Putamen (tissue), 1 donor: ENCODE measurements around the gene FRMD1.
A peak's percentile ranks its signal among the peaks of the same experiment; 100 is the strongest.

Experiments used
- DNase-seq: peaks from one replicate; pipeline ENCODE4 v3.0.0-alpha.2; 2016; ENCODE audit warnings: low spot score

The FRMD1 gene

DNA sequence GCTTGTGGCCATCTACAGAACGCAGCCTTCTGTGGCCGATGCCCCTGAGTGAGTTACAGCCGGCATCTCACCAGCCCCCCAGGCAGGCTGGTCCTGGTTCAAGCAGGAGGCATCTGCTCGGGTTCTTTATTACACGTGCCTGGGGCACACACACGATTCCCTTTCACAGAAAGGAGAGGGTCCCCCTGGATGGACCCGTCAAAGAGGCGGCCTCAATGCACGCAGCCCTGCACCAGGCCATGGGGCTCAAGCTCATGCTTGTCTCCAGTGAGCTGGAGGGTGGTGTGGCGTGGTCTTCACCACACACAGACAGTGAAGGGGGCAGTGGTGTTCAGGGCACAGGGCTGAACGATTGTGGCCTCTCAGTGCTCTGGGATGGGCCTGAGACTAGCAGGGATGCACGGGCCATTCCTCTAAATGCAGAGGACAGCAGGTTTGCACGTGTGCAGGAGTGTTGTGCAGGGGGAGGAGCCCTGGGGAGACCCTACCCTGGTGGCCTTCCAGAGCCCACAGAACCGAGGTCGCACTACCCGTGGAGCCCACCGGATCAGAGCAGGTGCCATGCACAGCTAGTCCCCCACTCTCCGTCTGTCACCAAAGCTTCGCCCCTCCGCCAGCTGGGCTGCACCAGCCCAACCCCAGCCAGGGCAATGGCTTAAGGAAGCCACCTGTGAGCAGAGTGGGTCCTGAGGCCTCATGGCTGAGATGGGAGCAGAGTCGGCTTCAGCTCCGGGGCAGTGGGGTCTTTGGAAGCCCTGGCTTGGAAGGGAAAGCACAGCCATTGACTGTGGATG, 23.1 kb downstream of the FRMD1 start:
- DNase-seq, result no peak

DNA sequence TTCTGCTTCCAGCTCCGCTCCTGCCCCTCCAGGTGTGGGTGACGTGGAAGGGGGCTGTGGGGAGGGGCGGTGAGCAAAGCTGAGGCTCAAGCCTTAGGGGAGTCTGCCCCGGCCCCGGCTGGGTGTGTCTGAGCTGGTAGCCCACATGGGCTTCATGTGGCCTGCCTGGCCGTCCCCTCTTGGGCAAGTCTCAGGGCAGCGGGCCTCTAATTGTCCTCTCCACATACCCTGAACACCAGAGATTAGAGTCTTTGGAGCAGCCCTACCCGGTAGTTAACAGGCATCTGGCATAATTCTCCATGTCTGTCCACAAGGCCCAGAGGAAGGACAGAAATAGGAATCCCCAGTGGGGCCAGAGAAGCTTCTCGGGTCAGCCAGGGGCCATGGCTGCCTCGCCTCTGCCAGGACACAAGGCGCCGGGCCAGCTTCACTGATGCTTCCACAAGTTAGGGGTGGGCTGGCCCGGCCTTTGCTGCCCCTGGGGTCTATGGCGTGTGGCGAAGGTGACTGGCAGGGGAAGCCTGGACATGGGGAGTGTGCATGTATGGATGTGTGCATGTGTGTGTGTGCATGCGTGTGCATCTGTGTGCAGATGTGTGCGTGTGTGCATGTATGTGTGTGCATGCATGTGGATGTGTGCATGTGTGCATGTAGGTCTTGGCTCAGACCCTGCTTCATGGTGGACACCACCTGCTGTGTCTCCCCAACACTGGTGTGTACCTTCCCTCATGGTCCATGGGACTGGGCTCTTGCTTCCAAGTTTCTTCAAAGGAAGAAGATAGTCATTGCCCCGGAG, 24.0 kb downstream of the FRMD1 start:
- no peak for DNase-seq

DNA sequence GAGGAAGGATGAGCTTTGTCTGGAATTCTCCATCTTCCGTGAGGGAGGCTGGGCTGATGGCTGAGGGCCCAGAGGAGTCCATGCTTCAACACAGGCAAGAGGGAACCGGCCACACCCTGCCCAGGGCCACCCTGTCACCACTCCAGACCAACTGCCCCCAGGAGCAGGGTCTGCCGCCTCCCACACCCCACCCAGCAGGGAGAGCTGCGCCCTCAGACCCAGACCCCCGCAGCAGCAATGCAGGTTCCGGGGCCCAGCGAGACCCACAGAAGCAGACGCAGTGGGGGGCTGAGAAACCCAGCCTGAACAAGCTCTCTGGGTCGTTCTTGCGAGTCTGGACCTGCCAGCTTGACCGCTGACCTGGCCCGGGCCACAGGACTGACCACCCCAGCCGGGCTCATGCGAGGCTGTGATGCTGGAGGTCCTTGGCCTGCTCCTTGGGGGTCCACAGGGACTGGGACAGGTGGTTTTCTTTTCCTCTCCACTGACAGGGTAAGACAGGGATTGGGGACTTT, 25.0 kb downstream of the FRMD1 start:
- no peak for DNase-seq

DNA sequence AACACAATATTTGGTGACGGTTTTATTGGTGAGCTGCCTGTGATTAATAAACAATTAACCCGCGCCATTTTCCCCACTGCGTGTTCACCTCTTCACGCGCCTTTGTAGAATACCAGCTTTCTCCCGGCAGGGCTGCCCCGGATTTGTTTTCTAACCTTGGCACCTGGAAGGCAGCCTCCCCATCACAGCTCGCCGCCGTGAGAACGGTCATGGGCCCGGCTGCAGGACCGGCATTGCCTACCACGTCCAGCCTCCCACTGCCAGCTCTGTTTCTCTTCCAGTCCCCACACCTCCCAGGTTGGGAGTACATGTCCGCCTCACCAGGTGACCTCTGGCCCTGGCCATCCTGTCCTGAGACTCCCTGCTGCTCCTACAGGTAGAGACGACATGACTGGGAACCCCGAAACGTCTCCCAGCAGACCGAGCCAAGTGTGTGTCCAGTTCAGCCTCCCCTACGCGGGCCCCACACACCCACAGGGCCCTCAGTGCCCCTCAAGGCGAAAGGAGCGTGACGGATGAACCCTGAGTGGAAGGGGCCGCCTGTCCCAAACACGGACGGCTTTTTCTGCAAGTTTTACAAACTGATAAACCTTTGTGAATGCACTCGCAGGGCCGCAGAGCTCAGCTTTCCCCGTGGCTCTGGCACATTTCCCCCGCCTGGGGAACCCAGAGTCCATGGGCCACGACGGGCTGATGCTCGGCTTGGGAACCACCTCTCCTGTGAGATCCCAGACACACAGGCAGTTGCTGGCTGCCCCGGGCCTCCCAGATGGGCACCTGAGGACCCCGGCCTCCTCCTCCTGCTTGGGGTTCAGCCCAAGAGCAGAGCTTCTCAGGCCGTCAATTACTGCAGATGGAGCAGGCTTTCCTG, 25.7 kb downstream of the FRMD1 start:
- DNase-seq, result no peak

DNA sequence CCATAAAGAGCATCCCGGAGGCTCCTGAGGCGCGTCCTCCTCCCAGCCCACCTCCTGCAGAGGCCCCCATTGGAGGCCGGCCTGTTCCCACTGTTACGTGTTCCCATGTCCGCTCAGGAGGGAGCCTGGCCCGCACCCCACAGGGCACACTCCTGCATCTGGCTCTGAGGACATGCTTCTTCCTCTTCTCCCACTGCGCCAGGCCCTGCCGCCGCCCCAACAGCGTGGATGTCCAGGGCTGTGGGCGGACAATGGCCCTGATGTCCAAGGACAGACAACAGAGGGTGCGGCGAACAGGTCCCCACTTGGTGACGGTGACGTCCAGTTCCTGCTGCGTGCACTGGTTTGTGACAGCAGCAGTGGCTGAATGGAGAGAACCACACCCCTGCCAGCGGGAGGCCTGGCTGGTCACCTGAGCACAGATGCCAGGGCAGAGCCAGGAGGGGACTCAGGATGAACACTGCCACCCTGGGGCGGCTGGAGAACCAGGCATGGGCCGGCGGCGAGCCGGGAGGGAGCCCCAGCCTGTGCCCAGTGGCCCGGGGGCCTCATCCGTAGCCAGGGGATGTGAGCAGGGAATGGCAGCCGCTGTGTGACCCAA, 26.6 kb downstream of the FRMD1 start:
- no peak for DNase-seq

DNA sequence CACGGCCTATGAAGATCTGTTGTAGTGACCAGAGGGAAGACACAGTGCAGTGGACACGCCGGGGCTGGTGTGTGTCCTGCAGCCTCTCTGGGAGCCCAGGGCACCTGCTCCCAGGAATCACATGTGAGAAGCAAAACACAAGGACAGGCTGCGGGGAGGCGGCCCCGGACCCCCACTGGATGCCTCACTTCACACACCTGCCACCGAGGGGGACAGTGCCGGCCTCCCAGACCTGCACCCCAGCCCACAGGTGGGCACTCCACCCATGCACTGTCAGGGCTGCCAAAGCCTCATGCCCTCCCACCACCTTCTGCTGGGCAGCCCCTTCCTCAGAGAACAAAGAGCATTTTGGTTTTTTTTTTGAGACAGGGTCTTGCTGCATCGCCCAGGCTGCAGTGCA, 27.4 kb downstream of the FRMD1 start:
- no peak for DNase-seq

DNA sequence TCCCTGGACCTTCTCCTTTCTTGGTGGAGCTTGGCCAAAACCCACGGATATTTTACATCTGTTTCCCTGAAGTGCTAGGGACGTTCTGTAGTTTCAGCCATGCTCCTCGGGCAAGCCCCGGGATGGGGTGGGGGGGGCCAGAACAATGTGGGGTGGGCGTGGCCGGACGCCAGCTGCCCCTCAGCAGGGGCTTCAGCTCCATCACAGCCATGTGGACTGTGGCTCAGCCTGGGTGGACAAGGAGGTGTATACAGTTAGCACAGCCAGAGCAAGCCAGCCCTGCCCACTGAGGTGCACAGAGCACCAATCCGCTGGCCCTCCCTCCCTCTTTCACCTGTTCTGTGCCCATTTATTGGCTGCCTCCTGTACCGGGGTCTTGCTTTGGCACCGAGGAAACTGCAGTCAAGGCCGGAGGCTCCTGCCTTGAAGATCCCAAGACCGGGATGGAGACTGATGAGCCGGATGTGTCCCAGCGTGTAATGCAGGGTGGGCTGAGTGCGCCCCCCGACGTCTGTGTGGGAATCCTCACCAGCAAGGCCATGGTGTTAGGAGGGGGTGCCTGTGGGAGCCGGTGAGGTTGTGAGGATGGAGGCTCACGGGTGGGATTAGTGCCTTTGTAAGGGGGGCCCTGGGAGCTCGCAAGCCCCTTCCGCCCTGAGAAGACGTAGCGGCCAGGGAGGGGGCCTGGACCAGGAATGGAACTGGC, 28.0 kb downstream of the FRMD1 start:
- DNase-seq, result no peak

DNA sequence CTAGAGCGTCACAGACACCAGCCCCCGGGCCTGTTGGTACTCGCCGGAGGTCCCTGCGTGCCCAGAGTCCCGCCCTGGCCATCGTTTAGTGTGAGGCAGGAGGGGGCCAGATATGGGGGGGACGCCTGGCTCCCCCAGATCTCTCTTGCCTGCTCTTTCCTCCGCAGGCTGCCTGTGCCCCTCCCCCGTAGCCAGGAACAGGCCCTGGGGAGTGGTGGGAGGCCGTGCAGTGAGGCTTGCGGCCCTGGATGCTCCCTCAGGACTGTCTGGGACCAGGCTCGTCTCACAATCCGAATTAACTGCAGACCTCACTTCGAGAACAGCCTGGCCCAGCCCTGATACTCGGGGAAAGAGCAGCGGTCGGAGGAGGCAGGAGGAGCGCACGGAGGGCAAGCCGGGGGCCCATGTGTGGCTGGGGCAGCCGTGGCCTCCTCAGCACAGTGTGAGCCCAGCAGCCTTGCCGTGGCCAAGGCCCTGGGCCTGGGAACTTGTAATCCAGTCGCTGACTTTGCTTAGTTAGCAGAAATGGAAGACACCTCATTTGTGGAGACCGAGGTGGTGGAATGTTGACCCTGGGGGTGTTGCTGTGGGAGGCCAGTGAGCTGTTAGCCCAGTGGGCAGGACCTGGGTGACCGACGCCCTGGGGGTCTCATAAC, 28.7 kb downstream of the FRMD1 start:
- no peak for DNase-seq

DNA sequence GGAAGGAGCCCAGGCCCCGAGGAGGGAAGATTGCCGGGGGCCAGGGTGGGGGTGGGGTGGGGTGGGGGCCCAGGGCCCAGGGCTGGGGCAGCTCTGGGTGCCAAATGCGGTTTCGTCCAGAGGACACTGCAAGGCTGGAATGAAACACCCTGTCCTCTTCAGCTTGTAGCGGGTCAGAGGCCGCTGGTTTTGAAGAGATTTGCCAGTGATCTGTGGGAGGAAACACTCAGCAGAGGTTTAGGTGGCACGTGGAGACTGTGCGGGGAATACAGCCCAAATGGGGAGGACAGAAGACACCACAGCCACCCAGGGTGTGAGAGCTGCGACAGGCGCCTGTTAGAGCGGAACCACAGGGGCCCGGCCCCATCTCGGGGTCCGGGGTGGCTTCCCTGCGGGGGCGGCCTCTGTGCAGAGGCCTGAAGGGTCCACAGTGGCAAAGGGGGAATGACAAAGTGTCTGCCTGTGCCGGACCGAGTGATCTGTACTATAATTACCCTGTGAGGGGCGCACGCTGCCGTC, 29.2 kb downstream of the FRMD1 start:
- no peak for DNase-seq

DNA sequence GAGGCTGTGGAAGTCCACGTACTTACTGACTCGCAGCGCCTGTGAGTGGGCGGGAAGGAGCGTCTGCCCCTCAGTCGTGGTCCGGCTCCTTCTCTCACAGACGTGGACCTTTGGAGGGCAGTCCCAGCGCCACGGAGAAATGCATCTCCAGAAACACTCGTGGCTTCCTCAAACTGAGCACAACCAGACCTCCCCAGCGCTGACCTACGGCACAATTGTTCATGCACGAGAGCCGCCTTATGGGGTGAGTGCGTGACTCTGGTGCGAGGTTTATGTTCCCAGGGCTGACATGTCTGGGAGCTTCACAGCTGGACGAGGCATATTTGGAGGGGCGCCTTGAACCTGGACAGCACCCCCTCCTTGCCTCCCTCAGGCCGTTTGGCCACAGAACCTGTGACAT, 29.7 kb downstream of the FRMD1 start:
- no peak for DNase-seq

DNA sequence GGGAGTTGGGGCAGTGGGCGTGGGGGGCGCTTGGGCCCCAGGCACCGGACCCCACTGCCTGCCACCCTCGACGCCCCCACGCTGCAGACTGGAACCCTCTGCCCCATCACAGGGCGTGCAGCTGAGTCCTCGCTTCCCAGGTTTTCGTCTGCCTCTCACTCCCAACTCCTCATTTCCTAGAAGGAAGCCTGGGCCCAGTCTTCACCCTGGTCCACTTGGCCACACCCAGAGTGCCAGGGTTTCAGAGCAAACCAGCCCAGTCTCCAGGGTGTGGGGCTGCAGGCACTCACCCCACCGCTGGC, 30.3 kb downstream of the FRMD1 start:
- no peak for DNase-seq

DNA sequence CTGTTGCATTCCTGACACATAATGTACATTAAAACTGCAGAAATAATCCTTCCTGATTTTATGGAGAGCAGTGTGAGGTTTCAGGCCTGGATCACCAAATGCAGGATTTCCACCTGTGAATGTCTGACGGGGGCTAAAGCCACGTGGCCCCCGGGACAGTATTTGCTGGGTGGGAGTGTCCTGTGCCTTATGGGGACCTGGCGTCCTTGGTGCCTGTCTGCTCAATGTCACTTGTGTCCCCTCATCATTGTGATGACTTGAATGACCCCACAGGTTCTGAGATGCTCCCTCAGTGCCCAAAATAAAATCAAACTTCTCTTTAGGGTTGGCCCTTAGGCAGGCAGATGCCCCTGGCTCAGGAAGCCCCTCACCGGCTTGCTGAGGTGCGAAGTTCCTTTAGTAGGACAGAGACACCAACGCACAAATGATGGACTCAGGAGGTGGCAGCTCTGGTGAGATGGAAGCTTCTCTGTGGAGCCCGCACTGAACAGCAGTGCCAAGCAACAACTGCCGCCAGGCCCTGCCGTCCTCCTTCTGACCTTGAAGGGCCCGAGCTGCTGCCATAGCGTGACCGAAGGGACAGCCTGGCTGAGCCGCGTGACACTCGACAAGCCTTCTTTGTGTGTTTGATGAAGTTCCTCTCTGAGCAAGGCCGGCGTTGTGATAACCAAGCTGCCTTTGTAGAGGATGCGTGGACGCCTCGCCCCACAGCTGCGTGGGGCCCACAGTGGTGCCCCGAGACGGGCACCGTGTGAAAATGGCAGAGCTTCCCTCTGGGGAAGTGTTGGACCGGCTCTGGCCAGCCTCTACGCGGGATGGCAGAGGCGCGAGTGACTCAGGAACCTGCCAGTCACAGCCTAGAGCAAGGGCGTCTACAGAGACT, 30.9 kb downstream of the FRMD1 start:
- DNase-seq, result peak; percentile 91

DNA sequence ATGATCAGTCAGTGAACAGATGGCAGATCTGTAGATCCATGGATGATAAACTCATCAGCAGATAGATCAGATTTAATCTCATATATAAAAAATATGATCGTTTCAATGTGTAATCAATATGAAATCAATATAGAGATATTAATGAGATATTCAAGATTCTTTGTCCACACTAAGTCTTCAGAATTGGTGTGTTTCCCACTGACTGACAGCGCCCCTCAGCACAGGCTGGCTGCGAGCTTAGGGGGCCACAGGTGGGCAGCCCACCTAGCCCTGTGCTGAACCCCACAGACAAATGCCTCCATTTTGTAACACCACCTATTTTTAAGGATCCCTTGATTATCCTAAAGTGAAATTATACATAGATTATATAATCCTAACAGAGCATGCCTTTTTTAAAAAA, 32.3 kb downstream of the FRMD1 start:
- DNase-seq, result no peak

DNA sequence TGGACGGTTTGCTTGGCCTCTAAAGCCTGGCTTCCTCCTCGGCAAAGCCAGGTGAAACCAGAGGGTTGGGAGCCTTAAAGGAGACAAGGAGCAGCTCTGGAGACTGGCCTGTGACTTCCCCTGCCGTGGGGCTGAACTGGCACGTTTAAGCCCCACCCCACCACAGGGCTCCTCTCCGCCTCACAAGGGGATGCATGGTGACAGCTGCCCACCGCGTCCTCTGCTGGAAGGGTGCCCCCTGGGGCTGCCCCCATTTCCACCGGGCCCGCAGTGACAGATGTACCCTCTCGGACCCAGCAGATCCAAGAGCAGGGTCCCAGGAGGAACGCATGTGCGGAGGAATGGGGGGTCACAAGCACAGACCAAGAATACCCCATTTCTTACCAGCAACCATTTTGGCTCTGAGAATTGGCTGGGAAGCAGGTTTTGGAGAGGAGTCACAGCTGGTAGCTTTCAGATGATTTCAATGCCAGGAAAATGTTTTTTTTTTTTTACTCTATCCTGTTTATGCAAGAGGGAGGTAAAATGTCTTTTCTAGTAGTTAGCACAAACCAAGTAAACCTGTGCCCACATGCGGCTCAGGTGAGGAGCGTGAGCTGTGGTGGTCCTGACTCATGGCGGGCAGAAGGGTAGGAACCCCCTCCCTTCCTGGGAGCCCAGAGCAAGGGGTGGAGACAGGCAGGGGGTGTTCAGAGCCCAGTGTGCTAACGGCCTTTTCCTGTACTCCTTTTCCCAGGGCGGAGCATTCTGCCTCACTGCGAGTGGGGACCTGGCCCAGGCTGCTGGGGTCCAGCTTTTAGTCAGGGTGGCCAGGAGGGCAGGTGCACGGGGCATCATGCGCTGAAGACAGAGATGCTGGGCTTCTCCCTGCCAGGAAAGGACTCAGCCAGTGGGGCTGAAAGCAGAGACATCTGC, 33.0 kb downstream of the FRMD1 start:
- DNase-seq, result no peak

DNA sequence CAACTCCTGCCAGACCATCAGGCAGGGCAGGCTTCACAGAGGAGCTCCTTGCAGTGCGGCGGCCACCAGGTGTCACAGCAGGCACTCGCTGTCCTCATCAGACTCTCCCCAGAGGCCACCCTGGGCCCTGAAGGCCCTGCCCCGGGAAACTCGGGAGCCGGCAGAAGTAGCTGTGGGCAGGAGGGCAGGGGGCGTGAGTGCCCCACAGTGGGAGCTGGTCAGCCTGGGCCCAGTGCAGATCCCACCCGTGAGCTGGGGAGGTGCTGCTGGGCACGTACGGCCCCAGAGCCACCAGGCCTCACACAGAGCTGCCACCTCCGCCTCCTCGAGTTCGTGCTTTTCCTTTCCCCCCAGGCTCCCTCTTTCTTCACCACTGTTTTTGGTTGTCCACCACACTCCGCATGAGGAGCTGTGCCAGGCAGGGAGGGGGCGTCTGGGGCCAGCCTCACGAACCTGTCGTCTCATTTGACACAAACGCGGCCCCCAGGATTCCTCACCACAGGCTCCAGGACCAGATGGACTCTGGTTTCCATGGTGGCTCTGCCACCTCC, 33.8 kb downstream of the FRMD1 start:
- DNase-seq, result no peak

DNA sequence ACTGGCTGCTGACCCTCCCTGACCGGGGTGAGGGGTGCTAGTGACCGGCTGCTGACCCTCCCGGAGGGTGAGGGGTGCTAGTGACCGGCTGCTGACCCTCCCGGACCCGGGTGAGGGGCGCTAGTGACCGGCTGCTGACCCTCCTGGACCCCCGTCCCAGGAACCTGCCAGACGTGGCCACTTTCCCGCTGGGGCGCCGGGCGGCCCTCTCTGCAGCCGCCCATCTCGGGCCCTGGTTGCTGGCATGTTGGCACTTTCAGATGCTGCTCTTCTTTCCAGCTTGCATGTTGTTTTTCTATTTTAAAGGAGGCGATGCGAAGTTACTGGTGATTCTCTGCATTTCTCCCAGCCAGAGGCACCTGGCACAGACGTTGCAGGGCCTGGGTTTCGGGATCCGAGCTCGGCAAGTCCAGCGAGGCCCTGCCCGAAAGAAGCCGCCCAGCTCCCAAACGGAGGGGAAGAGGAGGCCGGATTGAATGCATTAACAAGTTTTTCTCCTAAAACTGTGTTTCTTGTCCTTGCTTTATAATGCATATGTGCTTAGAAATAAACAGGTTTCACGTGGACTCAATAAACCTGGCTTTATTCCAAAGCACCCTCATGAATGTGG, 34.4 kb downstream of the FRMD1 start:
- DNase-seq, result no peak

DNA sequence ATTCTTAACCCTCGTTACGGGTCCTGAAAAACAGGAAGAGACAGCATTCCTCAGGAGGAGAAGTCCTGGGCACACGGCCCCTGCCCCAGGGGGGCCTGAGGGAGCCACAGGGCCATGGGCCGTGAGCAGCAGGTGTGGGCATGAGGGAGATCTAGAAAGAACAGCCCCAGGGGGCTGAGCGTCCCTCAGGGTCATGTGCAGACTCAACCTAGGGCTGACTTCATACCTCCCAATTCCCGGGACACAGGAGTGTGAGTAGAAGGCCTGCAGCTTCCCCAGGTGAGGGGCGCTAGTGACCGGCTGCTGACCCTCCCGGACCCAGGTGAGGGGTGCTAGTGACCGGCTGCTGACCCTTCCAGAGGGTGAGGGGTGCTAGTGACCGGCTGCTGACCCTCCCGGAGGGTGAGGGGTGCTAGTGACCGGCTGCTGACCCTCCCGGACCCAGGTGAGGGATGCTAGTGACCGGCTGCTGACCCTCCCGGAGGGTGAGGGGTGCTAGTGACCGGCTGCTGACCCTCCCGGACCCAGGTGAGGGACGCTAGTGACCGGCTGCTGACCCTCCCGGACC, 35.1 kb downstream of the FRMD1 start:
- DNase-seq, result no peak
